ENCODE data around the gene RALBP1. TPM values are rescaled to one million over a fixed set of nuclear protein-coding genes. Genes with fewer than 3 reads are reported as not detected.

The RALBP1 gene
- total RNA-seq, 2 donors from 2014 or later: 22.1 to 29.6 TPM

- ATAC-seq: no peak
- no peak for TF ChIP-seq CTCF (IDR thresholded peaks at IDR 0.05)
- Histone ChIP-seq H3K27ac (no peak overlapping the region), H3K4me1 (no peaks in the 10 kb centered on the region), H3K9me3 (no peaks in the 10 kb centered on the region), H3K27me3 (no peaks in the 10 kb centered on the region), H3K4me3 (no peak overlapping the region), H3K36me3 (replicated peaks in 1 of 2; ENCODE audit: insufficient read depth in 1 of 2, low read depth in 2 of 2) (peaks cover 0 to 9% of the 10 kb centered on the region in 2 donors)
- DNase-seq: no peak
- 92 to 93% methylated on average over 11 of the region's 11 CpGs for WGBS, 2 donors
- intact Hi-C loops (cut with DNase I): no loop called here
These were observed 59.5 kb downstream of the RALBP1 start for GRCh38 chr18:9534844-9535243.

- DNase-seq: no peak
- peaks cover 0 to 9% of the 10 kb centered on the region in 2 donors for H3K36me3 ChIP-seq (replicated peaks in 1 of 2; ENCODE audit: insufficient read depth in 1 of 2, low read depth in 2 of 2)
- H3K4me1 ChIP-seq: no peaks in the 10 kb centered on the region
- intact Hi-C loops (cut with DNase I): no loop called here
- TF ChIP-seq POLR2A (IDR thresholded peaks at IDR 0.05): no peak
- no peak for TF ChIP-seq CTCF (IDR thresholded peaks at IDR 0.05)
- no peak overlapping the region for H3K27ac ChIP-seq
- no peaks in the 10 kb centered on the region for H3K9me3 ChIP-seq
- no peaks in the 10 kb centered on the region for H3K27me3 ChIP-seq
- no peak for ATAC-seq
- no peak overlapping the region for H3K4me3 ChIP-seq
- 79 to 87% methylated on average over 18 to 27 of the region's 27 CpGs for WGBS, 2 donors
These were observed 60.2 kb downstream of the RALBP1 start for GRCh38 chr18:9535430-9535991.

GRCh38 chr18:9536354-9537152, 61.2 kb downstream of the RALBP1 start:
- no peaks in the 10 kb centered on the region for H3K27me3 ChIP-seq
- no peak for DNase-seq
- WGBS, 2 donors: 92 to 94% methylated on average over 11 to 19 of the region's 24 CpGs
- ATAC-seq: no peak
- no peak overlapping the region for H3K27ac ChIP-seq
- peaks cover 0 to 9% of the 10 kb centered on the region in 2 donors for H3K36me3 ChIP-seq (replicated peaks in 1 of 2; ENCODE audit: insufficient read depth in 1 of 2, low read depth in 2 of 2)
- no peaks in the 10 kb centered on the region for H3K4me1 ChIP-seq
- TF ChIP-seq CTCF (IDR thresholded peaks at IDR 0.05) (no peak), POLR2A (IDR thresholded peaks at IDR 0.05) (no peak)
- no peaks in the 10 kb centered on the region for H3K9me3 ChIP-seq
- intact Hi-C loops (cut with DNase I): no loop called here
- H3K4me3 ChIP-seq: no peak overlapping the region

GRCh38 chr18:9537677-9538076, 62.4 kb downstream of the RALBP1 start:
- Histone ChIP-seq H3K9me3 (no peaks in the 10 kb centered on the region), H3K36me3 (replicated peaks in 1 of 2; ENCODE audit: insufficient read depth in 1 of 2, low read depth in 2 of 2) (peaks cover 0 to 9% of the 10 kb centered on the region in 2 donors), H3K4me1 (no peaks in the 10 kb centered on the region), H3K4me3 (no peak overlapping the region), H3K27ac (no peak overlapping the region), H3K27me3 (no peaks in the 10 kb centered on the region)
- TF ChIP-seq POLR2A (IDR thresholded peaks at IDR 0.05) (no peak), CTCF (IDR thresholded peaks at IDR 0.05) (no peak)
- intact Hi-C loops (cut with DNase I): no loop called here
- DNase-seq (no peak), ATAC-seq (no peak)
- WGBS, 2 donors: 64 to 81% methylated on average over 3 to 6 of the region's 6 CpGs

All from body of pancreas (tissue), 4 donors.